LHCN-M2 (cell line): ENCODE results near the gene BCS1L. TPM values are rescaled to one million over a fixed set of nuclear protein-coding genes. Genes with fewer than 3 reads are reported as not detected.

Experiments
- DNase-seq: peaks from one replicate; pipeline ENCODE4 v3.0.0-alpha.2; 2012; ENCODE audit warnings: low read depth
- polyA plus RNA-seq: library from polyadenylated mRNA; unstranded; fragments of >200 nt; gene quantifications from one replicate; pipeline ENCODE4 v1.2.1, GENCODE V29; 2012; ENCODE audit warnings: missing spikeins
- total RNA-seq: library from RNA; depleted of rRNA; stranded (reverse); fragments of >200 nt; gene quantifications from 2 replicates; pipeline ENCODE4 v1.2.3, GENCODE V29; 2014; rRNA removed

Gene BCS1L, protein sequence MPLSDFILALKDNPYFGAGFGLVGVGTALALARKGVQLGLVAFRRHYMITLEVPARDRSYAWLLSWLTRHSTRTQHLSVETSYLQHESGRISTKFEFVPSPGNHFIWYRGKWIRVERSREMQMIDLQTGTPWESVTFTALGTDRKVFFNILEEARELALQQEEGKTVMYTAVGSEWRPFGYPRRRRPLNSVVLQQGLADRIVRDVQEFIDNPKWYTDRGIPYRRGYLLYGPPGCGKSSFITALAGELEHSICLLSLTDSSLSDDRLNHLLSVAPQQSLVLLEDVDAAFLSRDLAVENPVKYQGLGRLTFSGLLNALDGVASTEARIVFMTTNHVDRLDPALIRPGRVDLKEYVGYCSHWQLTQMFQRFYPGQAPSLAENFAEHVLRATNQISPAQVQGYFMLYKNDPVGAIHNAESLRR
- 38.3 and 50.6 TPM in 2 replicates for total RNA-seq
- 36.5 TPM for polyA plus RNA-seq

DNA sequence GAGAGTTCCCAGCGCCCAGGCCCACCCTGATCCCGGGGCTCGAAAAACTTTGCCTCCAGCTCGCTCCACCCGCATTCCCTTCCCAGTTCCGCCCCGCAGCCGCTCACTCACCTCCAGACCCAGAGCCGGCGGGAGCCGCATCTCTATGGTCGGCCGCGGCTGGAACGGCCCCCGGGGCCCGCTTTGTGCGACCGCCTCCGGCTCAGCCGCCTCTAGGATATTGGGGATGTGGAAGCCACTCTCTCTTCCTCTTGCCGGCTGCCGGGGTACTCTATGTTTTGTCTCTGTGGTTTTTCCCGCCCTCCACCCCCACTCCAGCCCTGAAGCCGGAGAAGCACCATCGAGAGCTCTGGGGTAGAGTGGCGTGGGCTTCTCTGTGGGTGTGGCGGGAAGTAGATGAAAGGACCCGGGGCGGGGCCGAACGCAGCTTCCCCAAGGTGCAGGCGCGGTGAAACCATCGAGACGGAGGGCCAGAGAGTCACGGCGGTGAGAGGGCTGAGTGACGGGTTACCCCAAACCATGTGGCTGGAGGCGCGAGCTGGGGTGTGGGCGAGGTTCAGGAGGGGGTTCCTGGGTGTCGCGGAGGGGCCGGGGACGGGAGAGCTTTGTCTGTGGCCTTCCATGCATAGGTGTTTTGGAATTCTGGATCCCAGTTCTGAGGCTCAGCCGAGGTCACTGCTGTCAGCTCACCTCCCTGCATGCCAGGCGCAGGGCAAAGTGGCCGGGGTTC is at the start of gene BCS1L, which contains the start of gene ZNF142:
BCS1L (plus strand) TSS at position 426 of the 730 bp plus-strand sequence. CDS start 1,305 bp downstream, outside the sequence.
ZNF142 (minus strand) TSS at position 366 of the 730 bp plus-strand sequence. CDS start 3,194 bp downstream, outside the sequence.
- DNase-seq, result peak; percentile 90

DNA sequence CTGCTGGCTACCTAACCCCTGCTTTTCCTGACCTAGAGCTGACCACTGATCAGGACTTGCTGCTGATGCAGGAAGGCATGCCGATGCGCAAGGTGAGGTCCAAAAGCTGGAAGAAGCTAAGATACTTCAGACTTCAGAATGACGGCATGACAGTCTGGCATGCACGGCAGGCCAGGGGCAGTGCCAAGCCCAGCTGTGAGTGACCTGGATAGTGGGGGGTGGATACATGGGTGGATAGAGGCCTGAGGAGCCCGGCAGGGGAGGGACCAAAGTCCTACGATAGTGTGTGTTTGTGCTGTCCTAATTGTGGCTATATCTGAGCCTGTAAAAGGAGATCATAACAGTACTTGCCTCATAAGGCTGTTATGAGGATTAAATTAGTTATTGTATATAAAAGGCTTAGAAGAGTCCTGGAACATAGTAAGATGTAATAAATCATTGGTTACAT is 43.6 kb upstream of the BCS1L start:
- no peak for DNase-seq

DNA sequence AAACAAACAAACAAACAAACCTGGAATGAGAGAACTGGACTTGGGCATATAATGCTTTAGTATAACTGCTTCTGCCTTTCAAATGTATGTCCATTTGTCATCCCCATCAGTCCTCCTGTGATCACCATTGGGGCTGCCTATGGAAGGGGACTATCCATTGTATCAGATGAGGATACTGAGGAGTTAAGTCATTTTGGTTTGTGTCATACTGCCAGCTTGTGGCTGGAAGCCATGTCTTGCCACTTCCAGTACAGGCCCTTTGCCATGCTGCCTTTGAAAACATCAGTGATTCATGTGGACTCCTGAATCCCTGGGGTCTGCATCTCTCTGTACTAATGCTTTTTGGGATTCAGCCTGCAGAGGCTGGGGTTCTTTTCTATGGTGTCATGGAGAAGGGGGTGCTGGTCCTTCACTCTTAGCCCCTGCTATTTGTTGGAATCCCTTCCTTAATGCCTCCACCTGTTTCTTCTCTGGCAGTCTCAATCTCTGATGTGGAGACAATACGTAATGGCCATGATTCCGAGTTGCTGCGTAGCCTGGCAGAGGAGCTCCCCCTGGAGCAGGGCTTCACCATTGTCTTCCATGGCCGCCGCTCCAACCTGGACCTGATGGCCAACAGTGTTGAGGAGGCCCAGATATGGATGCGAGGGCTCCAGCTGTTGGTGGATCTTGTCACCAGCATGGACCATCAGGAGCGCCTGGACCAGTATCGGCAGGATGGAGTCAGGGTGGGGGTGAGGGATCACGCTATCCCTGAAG is 41.2 kb upstream of the BCS1L start:
- DNase-seq, result peak; percentile 50

DNA sequence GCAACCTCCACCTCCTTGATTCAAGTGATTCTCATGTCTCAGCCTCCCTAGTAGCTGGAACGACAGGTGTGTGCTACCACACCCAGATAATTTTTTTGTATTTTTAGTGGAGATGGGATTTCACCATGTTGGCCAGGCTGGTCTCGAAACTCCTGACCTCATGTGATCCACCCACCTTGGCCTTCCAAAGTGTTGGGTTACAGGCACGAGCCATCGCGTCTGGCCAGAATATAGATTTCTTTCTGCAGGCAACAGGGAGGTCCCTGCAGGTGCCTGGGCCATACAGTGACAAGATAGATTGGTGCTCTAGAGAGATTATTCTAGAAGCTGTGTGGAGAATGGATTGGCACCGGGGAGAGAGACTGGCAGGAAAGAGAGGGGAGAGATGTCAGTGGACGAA is 38.5 kb upstream of the BCS1L start:
- no peak for DNase-seq

DNA sequence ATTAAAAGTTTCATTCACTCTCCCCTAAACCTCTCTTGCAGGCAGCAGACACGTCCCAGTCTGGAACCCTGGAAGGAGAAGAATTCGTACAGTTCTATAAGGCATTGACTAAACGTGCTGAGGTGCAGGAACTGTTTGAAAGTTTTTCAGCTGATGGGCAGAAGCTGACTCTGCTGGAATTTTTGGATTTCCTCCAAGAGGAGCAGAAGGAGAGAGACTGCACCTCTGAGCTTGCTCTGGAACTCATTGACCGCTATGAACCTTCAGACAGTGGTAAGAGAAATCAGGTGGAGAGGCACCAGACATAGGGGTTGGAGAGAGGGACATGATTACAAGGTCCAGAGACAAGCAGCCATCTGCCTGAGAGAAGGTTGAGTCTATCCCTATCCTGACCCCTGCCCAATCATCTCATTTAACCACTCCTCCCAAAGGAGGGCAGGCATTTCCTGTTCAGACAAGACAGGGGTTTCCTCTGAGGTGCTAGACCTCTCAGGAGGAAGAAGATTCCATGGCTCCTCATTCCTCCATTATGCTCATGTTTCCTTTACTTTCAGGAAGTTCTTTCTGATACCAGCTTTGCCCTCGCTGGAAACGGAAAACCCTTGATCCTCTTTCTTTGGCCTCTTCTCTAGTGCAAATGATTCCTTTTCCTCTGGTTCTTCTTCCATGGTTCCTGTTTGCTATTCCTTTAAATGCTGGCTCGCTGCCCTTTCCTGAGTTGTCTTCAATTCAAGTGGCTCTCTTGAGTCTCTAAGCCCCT is 36.7 kb upstream of the BCS1L start:
- DNase-seq, result no peak

DNA sequence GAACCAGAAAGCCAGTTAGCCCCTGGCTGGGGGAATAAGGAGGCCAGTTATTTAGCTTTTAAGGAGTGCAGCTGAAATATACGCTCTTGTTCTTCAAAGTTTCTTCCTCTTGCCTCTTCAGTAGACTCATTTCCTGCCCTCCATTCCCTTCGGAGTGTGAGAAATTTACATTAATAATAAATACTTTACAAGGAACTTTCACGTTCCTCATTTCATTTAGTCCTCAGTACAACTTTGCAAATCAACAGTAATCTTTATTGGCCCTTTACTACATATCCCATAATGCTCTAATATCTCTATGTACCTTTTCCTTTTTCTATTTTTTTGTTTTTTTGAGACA is 36.1 kb upstream of the BCS1L start:
- no peak for DNase-seq

DNA sequence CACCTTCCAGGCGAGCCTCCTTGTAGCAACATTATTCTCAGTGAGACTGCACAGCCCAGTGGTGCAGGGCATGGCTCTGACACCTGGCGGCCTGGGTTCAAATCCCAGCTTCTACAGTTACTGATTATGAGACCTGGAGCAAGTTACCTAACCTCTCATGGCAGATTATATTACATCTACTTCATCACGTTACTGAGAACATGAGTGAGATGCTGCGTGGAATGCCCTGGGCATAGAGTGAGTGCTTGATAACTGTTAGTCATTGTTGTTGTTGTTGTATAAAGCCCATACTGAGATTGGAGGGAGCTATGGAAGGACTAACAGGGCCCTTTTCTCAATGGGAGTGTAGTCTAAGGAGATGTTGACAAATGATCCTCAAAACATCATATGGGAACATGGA is 33.1 kb upstream of the BCS1L start:
- no peak for DNase-seq

DNA sequence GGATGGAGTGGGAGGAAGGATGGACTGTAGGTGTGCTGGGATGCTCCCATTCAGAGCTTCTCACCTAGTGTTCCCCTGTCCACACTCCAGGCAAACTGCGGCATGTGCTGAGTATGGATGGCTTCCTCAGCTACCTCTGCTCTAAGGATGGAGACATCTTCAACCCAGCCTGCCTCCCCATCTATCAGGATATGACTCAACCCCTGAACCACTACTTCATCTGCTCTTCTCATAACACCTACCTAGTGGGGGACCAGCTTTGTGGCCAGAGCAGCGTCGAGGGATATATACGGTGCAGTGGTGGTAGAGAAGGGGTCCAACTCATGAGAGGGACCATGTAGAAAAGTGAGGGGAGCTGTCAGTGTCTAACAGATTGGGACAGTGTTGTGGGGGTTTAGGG is 31.5 kb upstream of the BCS1L start:
- DNase-seq, result no peak

DNA sequence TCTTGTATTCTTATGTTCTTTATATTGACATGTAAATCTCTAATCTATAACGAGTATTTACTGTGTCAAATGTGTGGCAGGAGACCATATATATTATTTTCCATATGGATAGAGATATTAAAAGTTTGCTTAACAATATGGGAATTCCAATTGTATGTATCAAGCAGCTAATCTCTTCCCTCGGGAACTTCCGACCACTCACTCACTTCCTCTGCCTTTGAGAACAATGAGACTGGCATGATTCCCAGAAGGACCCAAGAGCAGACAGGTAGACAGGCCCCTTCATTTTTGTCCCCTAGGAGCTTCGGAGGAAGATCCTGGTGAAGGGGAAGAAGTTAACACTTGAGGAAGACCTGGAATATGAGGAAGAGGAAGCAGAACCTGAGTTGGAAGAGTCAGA is 27.6 kb upstream of the BCS1L start:
- peak; percentile 27 for DNase-seq

DNA sequence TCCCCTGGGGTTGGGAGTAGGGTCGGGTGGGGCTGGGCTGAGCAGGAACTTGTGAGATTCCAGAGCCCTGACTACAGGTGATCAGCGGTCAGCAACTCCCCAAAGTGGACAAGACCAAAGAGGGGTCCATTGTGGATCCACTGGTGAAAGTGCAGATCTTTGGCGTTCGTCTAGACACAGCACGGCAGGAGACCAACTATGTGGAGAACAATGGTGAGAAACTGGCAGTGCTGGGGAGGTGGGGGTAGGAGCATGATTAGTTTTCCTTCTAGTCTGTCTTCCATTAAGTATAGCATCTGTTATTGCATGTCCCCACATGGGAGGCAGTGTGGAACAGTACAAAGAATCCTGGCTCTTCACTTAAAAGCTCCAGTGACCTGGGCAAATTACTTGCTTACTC is 23.8 kb upstream of the BCS1L start:
- no peak for DNase-seq

DNA sequence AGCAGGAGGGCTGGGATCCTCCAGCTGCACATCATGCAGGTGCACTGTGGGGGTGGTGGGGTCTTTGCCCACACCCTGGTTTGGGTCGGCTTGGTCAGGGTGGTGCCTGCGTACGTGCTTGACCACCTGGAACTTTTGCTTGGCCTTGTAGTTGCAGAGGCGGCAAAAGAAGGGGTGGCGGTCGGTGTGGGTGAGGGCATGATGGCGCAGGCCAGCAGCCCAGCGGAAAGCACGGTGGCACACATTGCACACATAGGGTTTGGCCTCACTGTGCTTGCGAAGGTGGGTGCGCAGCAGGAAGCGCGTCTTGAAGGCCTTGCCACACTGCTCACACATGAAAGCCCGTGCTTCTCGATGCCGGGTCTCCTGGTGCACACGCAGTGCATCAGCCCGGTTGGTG is 21.1 kb upstream of the BCS1L start:
- DNase-seq, result no peak

DNA sequence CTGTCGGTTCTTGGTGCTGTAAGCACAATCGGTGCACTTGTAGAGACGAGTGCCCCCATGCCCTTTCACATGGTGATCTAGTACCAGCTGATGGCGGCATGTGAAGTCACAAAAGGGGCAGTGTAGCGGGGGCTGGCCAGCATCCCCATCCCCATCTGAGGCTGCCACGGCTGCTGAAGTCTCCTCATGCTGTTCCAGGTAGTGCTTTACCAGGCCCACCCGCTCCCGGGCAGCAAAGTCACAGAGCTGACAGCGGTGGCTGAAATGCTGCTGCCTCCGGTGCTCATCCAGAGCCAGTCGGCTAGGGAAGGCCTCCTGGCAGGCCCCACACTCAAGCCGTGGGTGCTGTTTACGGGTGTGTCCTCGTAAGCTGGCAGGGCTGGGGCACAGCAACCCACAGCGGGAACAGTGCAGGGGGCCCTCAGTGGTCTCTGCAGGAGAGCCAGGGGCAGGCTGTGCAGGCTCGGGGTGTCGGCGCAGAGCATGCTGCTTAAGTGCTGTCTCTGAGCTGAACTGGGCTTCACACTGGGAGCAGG is 17.3 kb upstream of the BCS1L start:
- DNase-seq, result no peak

DNA sequence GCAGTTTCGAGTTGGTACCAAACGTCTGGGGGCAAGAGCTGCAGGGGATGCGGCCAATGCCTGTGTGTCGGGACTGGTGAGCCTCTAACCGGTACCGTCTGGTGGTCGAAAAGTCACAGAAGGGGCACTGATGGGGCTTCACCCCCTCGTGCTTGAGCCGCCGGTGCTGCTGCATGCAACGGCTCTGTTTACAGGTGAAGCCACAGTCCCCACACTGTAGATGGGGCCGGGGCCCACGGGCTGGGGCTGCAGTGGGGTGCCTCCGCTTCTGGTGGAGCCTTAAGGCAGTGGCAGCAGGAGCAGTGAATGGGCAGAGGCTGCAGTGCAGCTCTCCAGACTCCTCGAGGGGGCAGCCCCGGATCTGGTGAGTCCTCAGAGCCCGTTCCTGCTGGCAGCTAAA is 16.7 kb upstream of the BCS1L start:
- DNase-seq, result no peak

DNA sequence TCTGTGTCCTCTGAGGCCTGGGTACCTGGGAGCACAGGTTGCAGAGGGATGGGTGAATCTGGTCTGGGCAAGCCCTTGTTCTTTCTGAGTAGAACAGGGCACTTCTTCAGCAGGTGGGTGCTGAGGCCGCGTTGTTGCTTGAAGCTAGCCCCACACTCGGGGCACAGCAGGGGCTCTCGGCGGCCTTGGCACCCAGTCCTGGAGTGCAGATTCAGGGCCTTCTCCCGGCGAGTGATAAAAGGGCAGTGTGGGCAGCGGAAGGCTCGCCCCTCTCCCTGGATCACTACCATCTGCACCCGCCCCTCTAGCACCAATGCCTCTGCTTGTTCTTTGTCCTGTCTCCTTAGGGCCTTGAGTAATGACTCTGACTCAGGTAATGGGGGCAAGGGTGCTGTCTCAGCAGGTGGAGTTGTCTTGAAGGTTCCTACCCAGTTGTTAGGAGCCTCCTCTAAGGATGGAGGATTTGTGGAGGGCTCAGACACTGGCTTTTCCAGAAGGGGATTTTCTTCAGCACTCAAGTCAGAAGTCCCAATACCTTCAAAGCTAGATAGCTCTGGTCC is 15.7 kb upstream of the BCS1L start:
- no peak for DNase-seq

DNA sequence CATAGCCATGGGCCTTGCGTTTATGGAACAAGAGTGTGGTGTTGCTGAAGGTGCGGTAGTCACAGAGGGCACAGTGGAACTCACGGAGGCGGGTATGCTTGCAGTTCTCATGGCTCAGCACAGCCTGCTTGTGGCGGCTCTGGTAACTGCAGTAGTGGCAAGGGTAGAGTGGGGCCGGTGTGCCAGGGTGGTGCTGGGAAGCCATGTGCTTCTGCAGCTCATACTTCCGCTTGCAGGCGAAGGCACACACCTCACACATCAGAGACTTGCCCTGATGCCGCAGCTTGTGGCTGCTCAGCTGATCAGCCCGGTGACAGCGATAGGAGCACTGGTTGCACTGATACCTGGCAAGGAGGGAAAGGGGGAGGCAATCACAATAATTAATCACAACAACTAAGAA is 14.8 kb upstream of the BCS1L start:
- DNase-seq, result no peak

DNA sequence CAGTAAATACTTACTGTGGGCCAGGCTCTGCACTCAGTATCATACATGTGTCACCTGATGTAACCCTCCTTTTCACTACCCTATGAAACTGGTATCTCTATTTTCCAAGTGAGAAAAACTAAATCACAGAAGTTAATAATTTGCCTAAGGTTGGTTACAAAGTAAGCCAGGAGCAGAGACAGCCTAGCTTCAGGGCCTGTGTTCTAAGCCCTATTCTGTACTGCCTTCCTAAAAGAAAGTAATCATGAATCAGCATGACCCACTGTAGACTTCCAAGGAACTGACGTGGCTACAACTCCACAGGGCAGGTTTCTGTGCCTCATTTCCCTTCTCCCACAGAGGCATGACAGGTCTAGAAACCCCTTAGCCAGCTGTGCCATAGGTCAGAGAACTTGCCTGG is 14.4 kb upstream of the BCS1L start:
- peak; percentile 7 for DNase-seq

DNA sequence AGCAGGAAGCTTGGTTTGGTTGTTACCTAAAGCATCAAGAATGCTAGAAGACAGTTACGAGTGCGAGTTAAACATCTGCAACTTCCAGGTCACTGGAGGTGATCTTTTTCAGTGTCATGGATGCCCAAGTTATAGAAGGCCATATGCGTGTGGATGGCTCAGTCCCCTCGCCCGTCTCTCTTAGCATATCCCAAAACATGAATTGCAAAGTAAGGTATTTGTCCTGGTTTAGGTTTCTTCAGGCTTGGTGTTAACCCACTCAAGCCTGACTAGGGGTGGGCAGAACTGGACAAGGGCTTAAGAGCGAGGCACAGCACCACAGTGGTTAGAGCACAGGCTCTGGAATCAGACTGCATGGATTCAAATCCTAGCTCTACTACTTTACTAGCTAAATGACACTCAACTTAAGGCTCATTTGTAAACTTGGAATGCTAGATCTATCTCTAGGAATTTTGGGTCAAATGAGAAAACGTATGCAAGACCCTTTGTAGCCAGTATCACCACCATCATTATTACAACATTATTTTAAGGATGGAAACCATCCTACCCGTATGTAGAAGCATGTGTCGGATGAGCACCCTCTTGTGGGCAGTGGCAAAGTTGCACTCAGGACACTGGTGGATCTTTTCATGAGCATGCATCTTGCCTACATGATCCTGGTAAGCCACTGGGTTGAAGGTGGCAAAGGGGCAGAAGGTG is 11.2 kb upstream of the BCS1L start:
- DNase-seq, result peak; percentile 52

DNA sequence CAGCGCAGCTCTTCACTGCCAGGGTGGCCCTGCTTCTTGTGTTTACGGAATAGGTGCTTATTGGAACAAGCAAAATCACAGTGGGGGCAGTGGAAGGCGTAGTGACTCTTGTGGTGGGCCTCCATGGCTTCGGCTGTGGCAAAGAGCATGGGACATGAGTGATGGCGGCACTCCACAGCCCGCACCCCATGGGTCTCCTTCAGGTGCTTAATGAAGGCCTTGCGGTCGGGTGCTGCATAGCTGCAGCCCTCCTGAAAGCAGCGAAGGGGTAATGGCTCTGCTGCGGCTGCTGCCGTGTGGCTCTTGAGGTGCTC is 10.7 kb upstream of the BCS1L start:
- no peak for DNase-seq

DNA sequence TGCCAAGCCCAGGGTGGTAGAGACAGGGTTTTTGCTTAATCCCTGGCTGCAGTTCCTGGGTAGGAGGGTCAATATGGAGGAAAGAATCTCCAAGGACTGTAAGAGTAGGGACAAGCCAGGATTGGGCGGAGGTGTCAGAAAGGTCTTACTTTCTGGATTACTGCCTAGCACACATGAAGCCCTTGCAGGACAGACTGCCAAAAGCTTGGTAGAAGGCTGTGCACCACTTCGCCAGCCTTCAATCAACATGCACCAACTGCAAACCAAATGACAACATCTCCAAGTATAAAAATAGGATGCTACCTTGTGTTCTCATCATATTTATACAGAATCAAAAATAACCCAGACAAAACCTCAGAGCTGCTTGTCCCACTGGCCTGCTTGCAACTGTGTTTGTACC is 3.7 kb upstream of the BCS1L start:
- DNase-seq, result no peak

DNA sequence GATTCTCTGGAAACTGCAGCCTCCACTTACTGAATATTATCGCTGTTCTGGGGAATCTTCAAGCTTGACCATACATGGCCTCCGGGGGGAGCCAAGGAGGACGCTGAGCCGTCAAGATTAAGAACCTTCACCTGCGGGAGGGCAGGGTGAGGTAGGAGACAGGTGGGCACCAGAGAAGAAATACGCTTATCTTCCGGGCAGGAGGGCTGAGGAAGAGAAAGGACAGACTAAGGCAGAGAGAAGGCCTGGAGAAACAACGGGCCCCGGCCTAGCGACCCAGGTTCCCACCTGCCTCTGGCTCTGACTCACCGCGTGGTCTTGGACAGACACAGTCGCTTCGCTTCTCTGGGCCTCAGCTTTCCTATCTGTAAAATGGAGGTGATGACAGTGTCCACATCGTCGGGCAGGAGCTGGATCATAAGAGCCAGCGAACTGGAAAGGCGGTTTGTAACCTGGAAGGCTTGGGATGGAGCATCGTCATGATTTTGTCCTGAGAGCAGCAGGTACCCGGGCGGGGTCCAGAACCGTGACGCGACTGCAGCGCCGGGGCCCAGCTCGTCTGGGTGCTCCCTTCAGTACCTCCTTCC is 719 bp upstream of the BCS1L start:
- DNase-seq, result peak; percentile 40
